Fibroblast of pulmonary artery (primary cell): Measurements from ENCODE around the gene LTK.

Source experiments
- DNase-seq: peaks from one replicate; pipeline ENCODE4 v3.0.0-alpha.2; 2010; ENCODE audit warnings: low read depth
- H3K4me3 ChIP-seq: replicated peaks from 2 replicates; pipeline ENCODE4 v1.5.1; 2011; ENCODE audit warnings: low read depth, mild to moderate bottlenecking, control low read depth, low read length, moderate library complexity
- CTCF ChIP-seq: IDR thresholded peaks from 2 replicates; pipeline ENCODE4 v1.5.1; 2011; ENCODE audit warnings: mild to moderate bottlenecking, control low read depth, low read length, inconsistent platforms; ENCODE audit errors: missing control alignments

Gene LTK

DNA sequence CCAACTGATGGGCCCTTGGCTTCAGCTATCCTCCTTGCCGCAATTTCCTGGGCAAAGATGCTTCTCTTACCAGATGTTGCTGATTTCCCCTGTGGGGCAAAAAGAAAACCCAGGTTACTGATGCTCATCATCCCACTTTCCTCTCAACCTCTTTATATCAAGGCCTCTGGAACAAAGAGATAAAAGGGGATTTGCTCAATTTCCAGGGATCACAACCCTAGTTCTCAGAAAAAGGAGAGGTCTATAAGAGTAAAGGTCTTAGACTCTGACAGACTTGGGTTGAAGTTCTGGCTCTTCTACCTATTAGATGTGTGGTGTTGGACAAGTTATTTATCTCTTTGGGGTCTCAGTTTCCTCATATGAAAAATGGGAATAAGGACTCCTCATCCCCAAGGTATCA, 21.9 kb upstream of the LTK start:
- no peak for TF ChIP-seq CTCF
- no peak overlapping the region for H3K4me3 ChIP-seq
- no peak for DNase-seq

- TF ChIP-seq CTCF, result no peak
- DNase-seq, result no peak
- no peak overlapping the region for H3K4me3 ChIP-seq
Measured at GRCh38 chr15:41530363-41530956, 16.8 kb upstream of the LTK start.

- DNase-seq, result no peak
- TF ChIP-seq CTCF, result no peak
- no peak overlapping the region for H3K4me3 ChIP-seq
Measured at GRCh38 chr15:41523097-41523496, 9.5 kb upstream of the LTK start.

DNA sequence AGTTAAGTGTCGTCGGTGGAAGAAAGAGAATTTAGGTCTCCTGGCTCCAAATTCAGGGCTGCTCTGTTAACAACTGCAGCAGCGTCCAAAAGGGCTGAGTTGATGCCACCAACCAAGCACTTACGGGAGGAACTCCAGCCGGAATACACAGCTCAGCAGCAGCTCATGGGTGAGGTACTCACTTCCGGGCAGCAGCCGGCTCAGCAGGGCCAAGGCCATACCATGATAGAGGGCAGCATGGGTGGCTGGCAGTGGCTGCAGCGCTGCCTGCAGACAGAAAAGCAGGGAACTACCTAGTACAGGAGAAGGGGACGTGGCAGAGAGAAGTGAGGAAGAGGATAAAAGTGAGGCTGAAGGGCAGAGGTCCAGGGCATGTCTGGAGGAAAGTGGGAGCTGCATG, 8.0 kb upstream of the LTK start:
- no peak for TF ChIP-seq CTCF
- no peak for DNase-seq
- no peak overlapping the region for H3K4me3 ChIP-seq

- no peak for DNase-seq
- TF ChIP-seq CTCF, result no peak
- no peak overlapping the region for H3K4me3 ChIP-seq
Measured at GRCh38 chr15:41520636-41521035, 7.0 kb upstream of the LTK start.

DNA sequence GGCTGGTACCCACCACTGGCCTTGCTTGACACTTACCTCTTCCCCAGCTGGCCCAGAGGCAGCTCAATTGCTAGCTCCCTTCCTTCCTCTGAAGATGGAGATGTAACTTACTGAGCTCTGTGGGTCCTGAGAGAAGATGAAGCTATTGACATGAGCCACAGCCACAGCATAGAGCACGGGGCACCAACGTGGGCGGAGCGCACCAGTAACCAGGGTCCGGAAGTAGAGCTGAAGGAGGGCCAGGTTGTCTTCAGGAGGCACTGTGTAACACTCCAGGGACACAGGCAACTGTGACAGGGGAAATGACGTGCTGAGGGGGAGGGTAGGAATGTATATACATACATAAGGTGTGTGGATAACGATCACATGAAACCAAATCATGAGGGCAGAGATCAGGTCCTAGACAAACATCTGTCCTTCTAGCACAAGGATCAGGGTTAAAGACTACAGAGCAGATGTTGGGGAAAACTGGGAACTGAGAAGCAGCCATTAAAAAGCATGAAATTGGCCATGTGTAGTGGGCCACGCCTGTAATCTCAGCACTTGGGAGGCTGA, 4.3 kb upstream of the LTK start:
- TF ChIP-seq CTCF, result no peak
- H3K4me3 ChIP-seq, result no peak overlapping the region
- DNase-seq, result no peak

GRCh38 chr15:41512940-41513505, 604 bp downstream of the LTK start:
- peak overlapping the region; percentile 25 for H3K4me3 ChIP-seq
- no peak for DNase-seq
- TF ChIP-seq CTCF, result no peak
